HG02759 (cell line): ENCODE data around the gene RSRC1.

Experiments
- ATAC-seq: cut with Tn5 transposase; IDR thresholded peaks from one replicate; pipeline ENCODE4 v1.9.1; 2021; ENCODE audit warnings: mild to moderate bottlenecking, moderate library complexity; ENCODE audit not compliant: unreplicated experiment

The RSRC1 gene

GRCh38 chr3:158127250-158128219, 17.6 kb downstream of the RSRC1 start:
- ATAC-seq, result no peak

GRCh38 chr3:158128755-158129154, 18.9 kb downstream of the RSRC1 start:
- no peak for ATAC-seq

- no peak for ATAC-seq
Observed at GRCh38 chr3:158134363-158134762, 24.5 kb downstream of the RSRC1 start.

- ATAC-seq, result no peak
Observed at GRCh38 chr3:158140396-158140795, 30.5 kb downstream of the RSRC1 start.

GRCh38 chr3:158148218-158148617, 38.3 kb downstream of the RSRC1 start:
- no peak for ATAC-seq

GRCh38 chr3:158152186-158152585, 42.3 kb downstream of the RSRC1 start:
- peak; percentile 79 for ATAC-seq

- ATAC-seq, result no peak
Observed at GRCh38 chr3:158158969-158159368, 49.1 kb downstream of the RSRC1 start.

GRCh38 chr3:158159714-158160113, 49.8 kb downstream of the RSRC1 start:
- no peak for ATAC-seq

- no peak for ATAC-seq
Observed at GRCh38 chr3:158160958-158161357, 51.1 kb downstream of the RSRC1 start.

- no peak for ATAC-seq
Observed at GRCh38 chr3:158165141-158165655, 55.3 kb downstream of the RSRC1 start.

GRCh38 chr3:158165730-158166129, 55.8 kb downstream of the RSRC1 start:
- ATAC-seq, result no peak

GRCh38 chr3:158166223-158166622, 56.3 kb downstream of the RSRC1 start:
- no peak for ATAC-seq

GRCh38 chr3:158167737-158168557, 58.1 kb downstream of the RSRC1 start:
- no peak for ATAC-seq

- ATAC-seq, result no peak
Observed at GRCh38 chr3:158169091-158169491, 59.2 kb downstream of the RSRC1 start.

- ATAC-seq, result no peak
Observed at GRCh38 chr3:158181096-158181495, 71.2 kb downstream of the RSRC1 start.

GRCh38 chr3:158185711-158186110, 75.8 kb downstream of the RSRC1 start:
- ATAC-seq, result no peak

- no peak for ATAC-seq
Observed at GRCh38 chr3:158200955-158201354, 91.1 kb downstream of the RSRC1 start.

GRCh38 chr3:158205324-158205723, 95.4 kb downstream of the RSRC1 start:
- ATAC-seq, result no peak

- peak; percentile 54 for ATAC-seq
Observed at GRCh38 chr3:158205994-158206393, 96.1 kb downstream of the RSRC1 start.

- no peak for ATAC-seq
Observed at GRCh38 chr3:158210067-158210466, 100.2 kb downstream of the RSRC1 start.

- ATAC-seq, result no peak
Observed at GRCh38 chr3:158213461-158213860, 103.6 kb downstream of the RSRC1 start.
